ENCODE results near the gene KRT2.

Gene KRT2

GRCh38 chr12:52641468-52641867, 10.5 kb downstream of the KRT2 start:
- DNase-seq (ENCODE audit: low read depth, low spot score) = no peak

- DNase-seq (ENCODE audit: low read depth, low spot score) = no peak
These were observed 14.7 kb downstream of the KRT2 start for GRCh38 chr12:52637299-52637698.

- DNase-seq (ENCODE audit: low read depth, low spot score) = no peak
These were observed 15.3 kb downstream of the KRT2 start for GRCh38 chr12:52636592-52637258.

- DNase-seq (ENCODE audit: low read depth, low spot score) = no peak
These were observed 15.8 kb downstream of the KRT2 start for GRCh38 chr12:52636189-52636588.

GRCh38 chr12:52634266-52635056, 17.6 kb downstream of the KRT2 start:
- DNase-seq (ENCODE audit: low read depth, low spot score) = no peak

- no peak for DNase-seq (ENCODE audit: low read depth, low spot score)
These were observed 18.6 kb downstream of the KRT2 start for GRCh38 chr12:52633383-52633782.

- DNase-seq (ENCODE audit: low read depth, low spot score) = no peak
These were observed 19.4 kb downstream of the KRT2 start for GRCh38 chr12:52632656-52633055.

- no peak for DNase-seq (ENCODE audit: low read depth, low spot score)
These were observed 20.1 kb downstream of the KRT2 start for GRCh38 chr12:52631676-52632459.

GRCh38 chr12:52631264-52631663, 20.7 kb downstream of the KRT2 start:
- DNase-seq (ENCODE audit: low read depth, low spot score) = no peak

- DNase-seq (ENCODE audit: low read depth, low spot score) = no peak
These were observed 21.3 kb downstream of the KRT2 start for GRCh38 chr12:52630599-52631200.

GRCh38 chr12:52630008-52630500, 22.0 kb downstream of the KRT2 start:
- DNase-seq (ENCODE audit: low read depth, low spot score) = no peak

- no peak for DNase-seq (ENCODE audit: low read depth, low spot score)
These were observed 22.6 kb downstream of the KRT2 start for GRCh38 chr12:52629281-52630007.

GRCh38 chr12:52628841-52629240, 23.2 kb downstream of the KRT2 start:
- no peak for DNase-seq (ENCODE audit: low read depth, low spot score)

- no peak for DNase-seq (ENCODE audit: low read depth, low spot score)
These were observed 23.9 kb downstream of the KRT2 start for GRCh38 chr12:52628111-52628507.

- DNase-seq (ENCODE audit: low read depth, low spot score) = no peak
These were observed 24.5 kb downstream of the KRT2 start for GRCh38 chr12:52627395-52628110.

GRCh38 chr12:52622349-52622748, 29.7 kb downstream of the KRT2 start:
- DNase-seq (ENCODE audit: low read depth, low spot score) = no peak

GRCh38 chr12:52618866-52619265, 33.1 kb downstream of the KRT2 start:
- no peak for DNase-seq (ENCODE audit: low read depth, low spot score)

GRCh38 chr12:52618216-52618615, 33.8 kb downstream of the KRT2 start, which contains the start of gene KRT73:
KRT73 (minus strand) TSS chr12:52618559; CDS start chr12:52618524, 35 bp downstream.
- DNase-seq (ENCODE audit: low read depth, low spot score) = no peak

GRCh38 chr12:52617403-52617785, 34.6 kb downstream of the KRT2 start:
- DNase-seq (ENCODE audit: low read depth, low spot score) = no peak

- DNase-seq (ENCODE audit: low read depth, low spot score) = no peak
These were observed 35.2 kb downstream of the KRT2 start for GRCh38 chr12:52616680-52617402.
